H1 (cell line): ENCODE results near the gene FOXL3. TPM values are rescaled to one million over a fixed set of nuclear protein-coding genes. Genes with fewer than 3 reads are reported as not detected.

ENCODE experiments used
- CHD7 ChIP-seq: fragments of 300-600 bp; sonication (generic); IDR thresholded peaks from 2 replicates; pipeline ENCODE4 v1.7.1; 2012; ENCODE audit warnings: low read length, moderate library complexity, mild to moderate bottlenecking, inconsistent platforms; ENCODE audit not compliant: insufficient replicate concordance
- EP300 ChIP-seq, 2 experiments: IDR thresholded peaks; 1 replicate in 1 of 2; 2 replicates in 1 of 2; pipeline ENCODE4 v1.6.1; 2011 to 2012; ENCODE audit warnings: low read depth in 2 of 2, low read length in 2 of 2, mild to moderate bottlenecking in 2 of 2, borderline replicate concordance in 1 of 2, inconsistent platforms in 1 of 2, moderate library complexity in 1 of 2
- HDAC6 ChIP-seq: IDR thresholded peaks from one replicate; pipeline ENCODE4 v1.7.1; 2012; ENCODE audit warnings: low read depth, mild to moderate bottlenecking, inconsistent platforms, low read length, moderate library complexity
- RNF2 ChIP-seq: fragments of 200-900, 300-1000 bp; sonication (generic); IDR thresholded peaks from 2 replicates; pipeline ENCODE4 v1.7.1; 2016; ENCODE audit warnings: borderline replicate concordance, low read depth, mild to moderate bottlenecking, antibody characterized with exemption, low read length; ENCODE audit not compliant: poor library complexity, severe bottlenecking; ENCODE audit errors: missing control alignments
- polyA plus RNA-seq, 7 experiments: library from polyadenylated mRNA; depleted of rRNA in 3 of 7; stranded (reverse) in 5 of 7; unstranded in 2 of 7; fragments of >200 nt in 5 of 7; fragments of 200-250 nt in 2 of 7; gene quantifications; 1 replicate in 5 of 7; 2 replicates in 1 of 7; 4 replicates in 1 of 7; pipeline versions ENCODE4 v1.2.1 to v1.2.3, GENCODE V29; 2011 to 2013; ENCODE audit warnings: missing spikeins in 2 of 7, mixed read lengths in 2 of 7
- total RNA-seq: library from RNA; stranded (reverse); fragmentation: NEBNext Ultra II Directional; extraction: Animal tissue kit (Norgen Biotek cat#: 25700); gene quantifications from 2 replicates; pipeline ENCODE4 v1.2.1, GENCODE V29; 2021

The FOXL3 gene
- total and polyA plus RNA-seq, 2 of the 8 experiments (the other 6 are each of a cell fraction or from before 2014, with no cell fraction given) = not detected

DNA sequence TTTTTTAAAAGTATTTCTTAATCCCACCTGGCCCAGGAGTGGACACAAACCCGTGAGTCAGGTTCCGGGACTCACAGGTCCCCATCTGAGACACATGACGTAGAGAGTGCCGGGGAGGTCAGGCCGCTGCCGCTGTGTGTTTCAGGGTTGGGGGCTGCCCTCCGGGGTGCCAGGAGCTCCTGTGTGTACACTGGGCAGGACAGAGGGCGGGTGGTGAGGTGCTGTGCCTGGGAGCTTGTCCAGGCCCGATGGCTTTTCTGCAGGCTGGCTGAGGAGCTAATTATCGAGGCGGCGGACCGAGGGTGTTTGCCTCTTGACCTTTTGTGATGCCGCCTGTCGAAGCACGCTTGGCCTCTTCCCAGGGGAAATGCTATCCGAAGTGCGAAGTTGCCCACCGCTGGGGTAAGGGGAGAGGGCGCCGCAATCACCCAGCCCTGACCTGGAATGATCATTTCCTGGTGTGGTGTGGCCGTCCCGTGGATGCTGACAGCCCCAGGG lies 42.1 kb downstream of the FOXL3 start (continued):
- no peak for TF ChIP-seq CHD7
- no peak for TF ChIP-seq HDAC6
- TF ChIP-seq EP300 (IDR thresholded peaks at IDR 0.05; ENCODE audit: borderline replicate concordance in 1 of 2, low read depth in 2 of 2, low read length in 2 of 2) = no peak
- TF ChIP-seq RNF2 = no peak
- TF ChIP-seq, all 59 proteins: peak for 0
